Activated CD4-positive, alpha-beta memory T cell treated with anti-CD3 and anti-CD28 coated beads for 36 hours (primary cell): Measurements from ENCODE around the gene CCNO. TPM values are rescaled to one million over a fixed set of nuclear protein-coding genes. Genes with fewer than 3 reads are reported as not detected.

Source experiments
- total RNA-seq, 2 experiments: library from RNA; stranded (reverse); gene quantifications; one replicate each; pipeline ENCODE4 v1.2.3, GENCODE V29; 2021

CCNO gene
- total RNA-seq, 2 experiments from 2014 or later: not detected

Other genes starting within 250 kb of the CCNO start
- gene ESM1, start 248.0 kb downstream of the CCNO start, total RNA-seq: under 1 TPM; 0.45 to 0.56 TPM
- gene GZMK, start 209.4 kb downstream of the CCNO start, total RNA-seq: 1 to 10 TPM; 1.8 TPM
- 10 to 100 TPM; 13.7 to 16.9 TPM for gene GZMA, start 131.0 kb downstream of the CCNO start, total RNA-seq
- gene GPX8, start 73.4 kb downstream of the CCNO start, total RNA-seq: not detected
- not detected for gene CDC20B, start 60.4 kb downstream of the CCNO start, total RNA-seq
- gene MCIDAS, start 6.3 kb downstream of the CCNO start, total RNA-seq: not detected
- 10 to 100 TPM; 11.5 to 11.8 TPM for gene DHX29, start 74.1 kb upstream of the CCNO start, total RNA-seq
- gene MTREX, start 74.4 kb upstream of the CCNO start, total RNA-seq: 10 to 100 TPM; 87.4 to 96.6 TPM